ENCODE measurements around the gene NCCRP1.

- TF ChIP-seq RARB (CRISPR knock-in tag; IDR thresholded peaks at IDR 0.05) (no peak), TSHZ2 (CRISPR knock-in tag; IDR thresholded peaks at IDR 0.05) (no peak), ZFP30 (CRISPR knock-in tag; IDR thresholded peaks at IDR 0.05) (no peak)
Measured at GRCh38 chr19:39158646-39159260, 38.0 kb upstream of the NCCRP1 start.

All from SK-N-SH treated with all-trans-retinoic acid at 6 μM for 48 hours (cell line).